GM12865 (cell line): ENCODE data around the gene OR2AE1.
A peak's percentile ranks its signal among the peaks of the same experiment; 100 is the strongest.

Experiments used
- DNase-seq: peaks from one replicate; pipeline ENCODE4 v3.0.0; 2010; ENCODE audit warnings: low read depth
- H3K4me3 ChIP-seq: 2 replicates; pipeline ENCODE4 v1.5.1; 2011; ENCODE audit warnings: mild to moderate bottlenecking, low read depth, low read length, control low read depth
- TF ChIP-seq, protein P1 (sequence below): IDR thresholded peaks from 2 replicates; pipeline ENCODE4 v1.5.1; 2011; ENCODE audit warnings: low read length, control low read depth, low read depth, inconsistent platforms; ENCODE audit not compliant: insufficient read depth; ENCODE audit errors: missing control alignments

The OR2AE1 gene

DNA sequence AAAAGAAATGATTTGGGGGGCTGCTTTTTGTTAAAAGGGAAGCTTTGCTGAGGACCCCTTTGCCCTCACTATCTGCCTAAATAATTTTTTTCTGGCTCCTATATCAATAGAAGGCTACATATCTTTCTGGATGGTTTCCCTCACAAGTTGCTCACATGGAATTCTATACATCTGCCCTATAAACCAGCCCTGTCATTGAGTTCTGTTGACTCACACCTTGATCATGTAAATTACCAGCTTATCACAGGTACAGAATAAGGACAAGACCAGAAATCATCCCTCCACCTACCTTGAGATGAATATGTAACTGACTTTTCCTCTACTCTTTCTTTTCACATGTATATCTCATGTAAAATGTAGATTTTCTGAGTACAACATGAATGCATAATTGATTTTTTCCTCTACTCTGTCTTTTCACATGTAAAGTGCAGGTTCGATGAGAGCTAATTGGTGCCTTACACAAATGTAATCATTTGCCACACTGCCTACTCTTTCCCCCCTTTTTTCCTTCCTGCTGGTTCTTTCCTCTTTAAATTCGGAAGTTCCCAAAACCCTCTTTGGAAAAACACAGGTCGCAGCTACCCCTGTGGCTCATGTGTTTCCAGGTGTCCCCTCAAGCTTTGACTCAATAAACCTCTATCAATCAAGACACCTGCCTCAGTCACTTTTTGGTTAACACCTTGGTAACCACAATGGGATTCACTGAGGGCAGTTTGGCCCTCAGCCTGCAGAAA lies 36.5 kb downstream of the OR2AE1 start:
- H3K4me3 ChIP-seq = no peak overlapping the region
- DNase-seq = no peak
- TF ChIP-seq, protein P1, sequence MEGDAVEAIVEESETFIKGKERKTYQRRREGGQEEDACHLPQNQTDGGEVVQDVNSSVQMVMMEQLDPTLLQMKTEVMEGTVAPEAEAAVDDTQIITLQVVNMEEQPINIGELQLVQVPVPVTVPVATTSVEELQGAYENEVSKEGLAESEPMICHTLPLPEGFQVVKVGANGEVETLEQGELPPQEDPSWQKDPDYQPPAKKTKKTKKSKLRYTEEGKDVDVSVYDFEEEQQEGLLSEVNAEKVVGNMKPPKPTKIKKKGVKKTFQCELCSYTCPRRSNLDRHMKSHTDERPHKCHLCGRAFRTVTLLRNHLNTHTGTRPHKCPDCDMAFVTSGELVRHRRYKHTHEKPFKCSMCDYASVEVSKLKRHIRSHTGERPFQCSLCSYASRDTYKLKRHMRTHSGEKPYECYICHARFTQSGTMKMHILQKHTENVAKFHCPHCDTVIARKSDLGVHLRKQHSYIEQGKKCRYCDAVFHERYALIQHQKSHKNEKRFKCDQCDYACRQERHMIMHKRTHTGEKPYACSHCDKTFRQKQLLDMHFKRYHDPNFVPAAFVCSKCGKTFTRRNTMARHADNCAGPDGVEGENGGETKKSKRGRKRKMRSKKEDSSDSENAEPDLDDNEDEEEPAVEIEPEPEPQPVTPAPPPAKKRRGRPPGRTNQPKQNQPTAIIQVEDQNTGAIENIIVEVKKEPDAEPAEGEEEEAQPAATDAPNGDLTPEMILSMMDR = no peak

DNA sequence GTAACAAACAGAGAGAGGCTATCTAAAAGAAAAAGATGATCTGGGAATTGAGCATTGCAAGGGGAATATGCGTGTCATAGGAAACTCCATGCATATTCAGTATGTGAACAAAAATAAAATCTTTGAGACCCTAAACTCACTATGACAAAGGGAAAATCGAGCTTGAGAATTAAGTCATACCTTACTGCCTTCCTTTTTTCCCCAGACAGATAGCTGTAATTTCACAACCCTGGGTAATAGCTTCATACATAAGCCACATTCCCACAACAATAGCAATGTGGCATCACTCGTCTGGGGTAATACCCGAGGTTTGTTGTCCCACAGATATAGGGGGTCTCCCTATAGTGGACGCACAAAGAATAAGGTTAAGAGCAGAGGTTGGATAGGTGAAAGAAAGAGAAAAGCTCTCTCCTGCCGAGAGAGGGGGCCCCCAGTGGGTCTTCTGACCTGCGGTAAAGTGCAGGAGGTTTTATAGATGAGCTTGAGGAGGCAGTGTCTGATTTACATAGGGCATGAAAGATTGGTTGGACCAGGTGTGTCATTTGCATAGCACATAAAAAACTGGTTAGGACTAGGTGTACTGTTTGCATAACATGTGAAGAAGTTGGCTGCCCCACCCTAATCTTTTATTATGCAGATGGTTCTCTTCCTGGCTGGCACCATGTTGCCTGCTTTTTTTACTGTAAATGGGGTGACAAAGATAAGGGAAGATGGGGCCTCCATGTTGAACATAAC lies 37.4 kb downstream of the OR2AE1 start:
- TF ChIP-seq, protein P1 = no peak
- no peak for DNase-seq

DNA sequence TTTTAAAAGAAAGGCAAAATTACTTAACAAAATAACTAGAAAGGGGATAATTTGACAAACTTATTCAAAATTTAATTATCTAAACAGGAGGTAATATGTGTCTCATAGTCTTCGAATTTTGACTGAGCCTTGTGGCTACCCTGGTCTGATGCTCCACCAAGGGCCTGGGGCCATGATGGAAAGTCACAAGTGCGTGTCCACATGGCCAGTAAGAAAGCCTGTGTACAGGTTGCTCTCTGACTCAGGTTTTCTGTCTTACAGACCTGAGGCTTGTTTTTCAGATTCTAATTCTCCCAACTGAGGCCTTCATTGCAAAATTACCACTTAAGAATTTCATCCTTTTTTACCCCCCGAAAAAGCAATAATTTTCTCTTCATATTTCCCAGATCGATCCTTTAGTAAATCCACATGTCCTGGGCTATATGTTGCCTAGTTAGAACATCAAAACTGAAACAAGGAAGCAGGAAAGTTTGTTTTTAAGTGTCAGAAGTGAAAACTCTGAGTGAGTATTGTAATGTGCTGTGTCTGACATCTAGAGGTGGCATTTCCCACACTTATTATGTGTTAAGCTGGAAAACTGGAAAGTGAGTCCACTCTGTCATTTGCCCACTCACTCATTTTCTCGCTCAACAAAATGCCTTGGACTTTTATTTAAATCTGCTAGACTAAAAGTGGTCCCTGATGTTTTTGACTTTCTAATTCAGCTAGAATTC lies 39.0 kb downstream of the OR2AE1 start:
- DNase-seq = peak; percentile 41

More for the DNA sequence above, 37.4 kb downstream of the OR2AE1 start:
- no peak overlapping the region for H3K4me3 ChIP-seq

DNA sequence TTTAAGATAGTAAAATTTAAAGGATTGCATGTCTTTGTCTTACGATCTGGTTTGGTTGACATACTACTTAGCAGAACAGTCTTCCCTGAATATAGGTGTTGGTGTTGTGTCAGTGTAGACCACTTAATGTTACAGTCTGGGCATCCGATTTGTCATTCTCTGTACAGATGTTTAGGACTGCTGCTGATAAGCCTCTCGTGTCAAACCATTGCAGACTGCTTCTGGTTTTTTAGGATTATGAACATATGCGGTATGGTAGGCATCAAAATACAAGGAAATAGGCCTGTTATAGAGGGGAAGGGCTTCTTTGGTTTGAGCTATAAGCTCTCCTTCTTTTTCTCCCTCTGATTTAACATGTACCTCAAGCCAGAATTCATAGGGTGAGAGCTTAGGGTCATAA lies 41.6 kb downstream of the OR2AE1 start:
- no peak overlapping the region for H3K4me3 ChIP-seq
- DNase-seq = no peak
- TF ChIP-seq, protein P1 = no peak

More for the DNA sequence above, 39.0 kb downstream of the OR2AE1 start:
- TF ChIP-seq, protein P1 = peak; percentile 33
- H3K4me3 ChIP-seq = no peak overlapping the region

DNA sequence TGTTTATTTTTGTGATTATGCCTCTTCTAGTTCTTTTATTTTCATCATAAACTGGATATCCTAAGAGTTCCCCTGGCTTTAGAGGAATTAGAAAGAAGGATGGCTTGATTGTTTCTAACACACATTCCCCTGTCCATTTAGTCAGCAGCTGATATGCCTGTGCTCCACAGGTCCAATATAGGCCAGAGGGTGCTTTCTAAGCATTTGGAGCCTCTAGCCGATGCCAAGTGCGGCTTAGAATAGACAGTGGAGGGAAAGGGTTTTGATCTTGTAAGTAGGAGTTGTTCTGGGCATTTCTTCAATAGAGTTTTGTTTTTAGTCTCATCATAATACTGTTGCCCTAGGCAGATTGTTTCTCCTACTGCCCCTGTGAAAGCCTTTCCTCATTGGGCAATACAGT lies 42.5 kb downstream of the OR2AE1 start:
- TF ChIP-seq, protein P1 = no peak
- DNase-seq = no peak
- no peak overlapping the region for H3K4me3 ChIP-seq

DNA sequence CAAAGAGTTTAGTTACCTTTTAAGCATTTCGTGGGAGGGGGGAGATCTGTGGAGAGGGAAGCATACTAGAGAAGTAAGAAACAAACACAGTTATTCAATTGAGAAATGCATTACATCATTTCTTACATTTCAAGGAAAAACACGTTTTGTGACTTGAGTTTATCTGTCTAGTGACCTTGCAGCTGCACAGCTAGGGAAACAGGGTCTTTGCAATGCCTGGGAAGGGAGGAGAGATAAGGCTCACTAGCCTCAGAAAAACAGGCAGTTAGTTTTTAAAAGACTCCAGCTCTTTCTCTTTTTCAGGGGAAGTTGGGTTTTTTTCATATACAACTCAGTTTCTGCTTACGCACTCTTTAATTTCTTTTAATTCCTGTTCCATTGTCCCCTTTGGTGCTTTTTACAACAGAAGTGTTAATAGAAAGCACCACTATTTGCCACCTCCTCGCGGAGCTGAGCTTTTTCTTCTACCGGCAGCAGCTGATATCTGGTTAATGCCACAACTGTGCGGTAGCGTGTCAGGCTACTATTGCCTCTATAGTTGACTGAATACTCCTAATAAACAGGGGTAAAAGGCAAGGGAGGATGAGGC lies 43.5 kb downstream of the OR2AE1 start:
- no peak for DNase-seq
- TF ChIP-seq, protein P1 = no peak
- H3K4me3 ChIP-seq = no peak overlapping the region
